22Rv1 (cell line): ENCODE data around the gene CNNM4.

ENCODE experiments used
- ZFX ChIP-seq: fragments of 450-650 bp; IDR thresholded peaks from 2 replicates; pipeline ENCODE4 v1.6.1; 2017; ENCODE audit warnings: antibody characterized with exemption, borderline replicate concordance
- TF ChIP-seq, protein P1 (sequence below): fragments of 450-650 bp; IDR thresholded peaks from 2 replicates; pipeline ENCODE4 v1.5.1; 2017; ENCODE audit warnings: mild to moderate bottlenecking

DNA sequence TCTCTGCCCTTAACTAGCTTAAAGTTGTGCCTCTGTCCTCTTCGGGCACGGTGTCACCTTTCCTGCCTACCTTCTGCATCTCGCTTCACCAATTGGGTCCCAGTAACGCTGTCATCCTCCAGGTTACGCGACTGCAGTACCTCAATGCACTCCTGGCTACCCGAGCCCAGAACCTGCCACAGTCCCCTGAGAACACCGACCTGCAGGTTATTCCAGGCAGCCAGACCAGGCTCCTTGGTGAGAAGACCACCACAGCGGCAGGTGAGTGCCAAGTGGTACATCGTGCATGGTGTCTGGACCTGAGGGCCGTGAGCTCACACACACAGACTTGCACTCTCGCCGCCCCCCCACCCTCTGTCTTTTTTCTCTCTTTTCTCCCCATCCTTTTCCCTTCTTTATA, 68.2 kb downstream of the CNNM4 start:
- TF ChIP-seq, protein P1, sequence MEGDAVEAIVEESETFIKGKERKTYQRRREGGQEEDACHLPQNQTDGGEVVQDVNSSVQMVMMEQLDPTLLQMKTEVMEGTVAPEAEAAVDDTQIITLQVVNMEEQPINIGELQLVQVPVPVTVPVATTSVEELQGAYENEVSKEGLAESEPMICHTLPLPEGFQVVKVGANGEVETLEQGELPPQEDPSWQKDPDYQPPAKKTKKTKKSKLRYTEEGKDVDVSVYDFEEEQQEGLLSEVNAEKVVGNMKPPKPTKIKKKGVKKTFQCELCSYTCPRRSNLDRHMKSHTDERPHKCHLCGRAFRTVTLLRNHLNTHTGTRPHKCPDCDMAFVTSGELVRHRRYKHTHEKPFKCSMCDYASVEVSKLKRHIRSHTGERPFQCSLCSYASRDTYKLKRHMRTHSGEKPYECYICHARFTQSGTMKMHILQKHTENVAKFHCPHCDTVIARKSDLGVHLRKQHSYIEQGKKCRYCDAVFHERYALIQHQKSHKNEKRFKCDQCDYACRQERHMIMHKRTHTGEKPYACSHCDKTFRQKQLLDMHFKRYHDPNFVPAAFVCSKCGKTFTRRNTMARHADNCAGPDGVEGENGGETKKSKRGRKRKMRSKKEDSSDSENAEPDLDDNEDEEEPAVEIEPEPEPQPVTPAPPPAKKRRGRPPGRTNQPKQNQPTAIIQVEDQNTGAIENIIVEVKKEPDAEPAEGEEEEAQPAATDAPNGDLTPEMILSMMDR: no peak
- no peak for TF ChIP-seq ZFX
